NCI-H446 (cell line): ENCODE results near the gene HSDL1.
A peak's percentile ranks its signal among the peaks of the same experiment; 100 is the strongest.

ENCODE experiments used
- DNase-seq, 2 experiments: peaks; one replicate each; lab custom pipeline; 2025; lab: John Stamatoyannopoulos, UW

HSDL1 gene

DNA sequence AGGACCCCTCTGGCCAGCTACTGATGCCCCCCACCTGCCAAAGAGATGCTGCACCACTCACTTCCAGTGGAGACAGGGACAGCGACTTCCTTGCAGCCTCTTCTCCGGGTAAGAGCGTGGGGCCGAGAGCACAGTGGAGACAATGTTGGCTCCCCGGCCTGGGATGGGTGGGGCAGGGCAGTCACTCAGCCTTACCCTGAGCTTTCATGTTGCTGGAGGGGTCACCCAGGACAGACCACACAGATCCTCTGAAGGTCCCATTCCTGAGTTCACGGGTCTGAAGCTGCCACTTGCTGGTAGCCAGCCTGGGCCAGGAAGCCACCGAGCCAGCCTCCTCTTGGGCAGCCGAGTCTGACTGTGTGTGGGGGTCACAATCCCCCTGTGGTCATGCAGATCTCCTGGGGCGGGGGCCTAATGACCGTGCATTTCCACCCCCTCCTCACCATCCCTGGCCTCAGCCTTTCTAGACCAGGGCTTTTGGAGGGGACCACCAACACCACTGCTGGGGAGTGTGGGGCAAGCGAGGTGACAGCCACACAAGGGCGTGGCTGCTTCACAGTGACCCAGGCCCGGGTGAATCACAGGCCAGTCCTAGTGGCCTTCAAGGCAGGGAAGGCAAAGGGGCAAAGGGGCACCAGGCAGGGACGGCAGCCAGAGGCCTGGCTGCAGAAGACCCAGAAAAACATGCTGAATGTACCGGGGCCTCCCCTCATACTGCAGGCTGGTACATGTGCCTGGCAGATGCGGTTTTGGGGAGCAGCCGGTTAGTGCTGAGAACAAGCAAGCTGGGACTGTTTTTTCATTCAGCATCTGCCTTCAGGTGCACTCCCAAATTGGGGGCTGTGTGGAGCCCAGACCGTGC is 31.4 kb upstream of the HSDL1 start:
- no peak for DNase-seq

DNA sequence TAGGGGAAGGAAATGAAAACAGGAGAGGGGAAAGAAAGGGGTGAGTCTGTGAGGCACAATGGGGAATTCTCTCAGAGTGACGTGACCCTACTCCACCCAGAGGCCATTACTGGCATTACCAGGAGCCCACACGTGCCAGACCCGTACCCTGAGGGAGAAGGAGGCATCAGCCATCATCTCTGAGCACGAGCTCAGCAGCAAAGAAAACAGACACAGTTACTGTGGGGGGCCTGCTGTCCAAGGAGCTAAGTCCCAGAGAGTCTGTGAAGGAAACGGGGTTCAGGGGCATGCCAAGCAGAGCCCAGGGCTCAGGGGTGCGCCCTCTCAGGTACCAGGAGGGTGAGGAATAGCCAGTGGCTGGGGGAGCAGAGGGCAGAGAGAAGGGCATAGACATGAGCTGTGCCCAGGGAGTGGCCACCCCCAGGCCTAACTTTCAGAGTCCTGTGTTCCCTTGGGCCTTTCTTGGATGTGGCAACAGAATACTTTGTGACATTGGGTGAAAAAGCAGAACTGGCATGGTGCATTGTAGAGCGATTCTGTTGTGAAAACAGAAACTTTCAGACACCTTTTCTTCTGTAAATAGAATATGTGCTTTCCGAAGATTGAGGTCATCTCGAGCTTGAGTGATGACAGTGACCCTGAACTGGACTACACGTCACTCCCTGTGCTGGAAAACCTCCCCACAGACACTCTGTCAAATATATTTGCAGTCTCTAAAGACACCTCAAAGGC is 30.5 kb upstream of the HSDL1 start:
- DNase-seq = peak; percentile 11 to 46

DNA sequence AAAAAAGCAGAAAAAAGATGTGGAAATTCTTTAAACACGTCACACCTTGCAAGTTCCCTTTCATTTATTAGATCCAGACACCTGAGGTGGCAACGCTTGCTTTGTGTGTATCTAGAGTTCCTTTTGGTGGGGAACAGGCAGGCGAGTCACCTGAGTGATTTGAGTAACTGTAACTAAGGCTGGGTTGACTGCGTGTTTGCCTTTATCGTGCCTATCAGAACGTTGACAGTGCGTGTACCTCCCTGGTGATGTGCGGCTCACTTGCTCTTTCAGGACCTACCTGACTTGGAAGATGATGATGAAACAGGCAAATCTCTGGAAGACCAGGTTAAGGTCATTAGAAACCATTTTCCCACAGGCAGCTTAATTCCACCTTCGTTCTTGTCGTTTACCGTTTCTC is 29.4 kb upstream of the HSDL1 start:
- DNase-seq = no peak

GRCh38 chr16:84169765-84170310 is 24.9 kb upstream of the HSDL1 start:
- no peak for DNase-seq

GRCh38 chr16:84166796-84167695 is 22.1 kb upstream of the HSDL1 start:
- no peak for DNase-seq

DNA sequence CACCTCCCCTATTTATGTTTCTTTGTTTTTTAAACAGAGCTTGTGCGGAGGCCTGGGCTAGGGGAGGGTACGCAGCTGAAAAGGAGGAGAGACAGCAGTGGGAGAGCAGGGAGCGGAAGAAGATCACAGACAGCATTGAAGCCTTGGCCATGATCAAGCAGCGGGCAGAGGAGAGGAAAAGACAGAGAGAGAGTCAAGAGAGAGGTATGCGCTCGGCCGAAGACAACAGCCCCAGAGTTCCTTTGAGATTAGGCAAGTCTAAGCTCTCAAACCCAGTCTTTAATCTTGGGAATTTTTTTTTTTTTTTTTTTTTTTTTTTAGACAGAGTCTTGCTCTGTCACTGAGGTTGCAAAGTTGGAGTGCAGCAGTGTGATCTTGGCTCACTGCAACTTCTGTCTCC is 20.8 kb upstream of the HSDL1 start:
- no peak for DNase-seq

DNA sequence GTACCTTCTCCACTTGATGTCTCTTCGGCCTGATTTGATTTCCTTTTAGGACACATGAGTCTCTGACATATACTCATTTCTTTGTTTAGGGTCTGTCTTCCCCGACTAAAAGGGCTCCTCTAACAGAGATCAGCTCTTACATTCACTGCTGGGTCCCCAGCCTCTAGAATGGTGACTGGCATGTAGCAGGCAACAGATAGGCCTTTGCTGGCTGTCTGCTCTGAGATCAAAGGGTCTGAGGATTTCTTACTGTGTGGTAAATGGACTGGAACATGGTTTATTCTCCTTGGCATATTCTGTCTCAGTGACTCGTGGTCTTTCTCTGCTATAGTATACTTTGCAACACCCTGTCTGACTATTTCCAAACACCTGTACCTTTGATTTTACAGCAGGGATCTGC is 16.8 kb upstream of the HSDL1 start:
- DNase-seq = no peak

- no peak for DNase-seq
These were observed 16.1 kb upstream of the HSDL1 start for GRCh38 chr16:84161037-84161436.

DNA sequence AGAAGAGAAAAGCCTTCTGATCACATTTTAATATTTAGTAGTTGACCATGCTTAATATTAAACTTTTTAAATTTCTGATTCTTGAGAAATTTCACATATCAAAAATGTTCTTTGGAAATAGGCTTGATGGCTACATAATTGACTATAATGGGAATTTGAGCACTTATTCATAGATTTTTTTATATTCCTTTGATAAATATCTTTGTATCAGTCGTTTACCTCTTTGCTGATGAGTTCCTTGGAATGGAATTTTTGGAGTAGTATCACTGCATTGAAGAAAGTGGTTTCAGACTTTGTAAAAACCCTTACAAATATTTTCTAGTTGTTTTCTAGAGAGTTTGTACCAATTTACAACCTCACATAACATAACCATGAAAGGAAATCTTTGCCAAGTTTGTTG is 14.8 kb upstream of the HSDL1 start:
- no peak for DNase-seq

GRCh38 chr16:84159007-84159406 is 14.0 kb upstream of the HSDL1 start:
- DNase-seq = no peak

DNA sequence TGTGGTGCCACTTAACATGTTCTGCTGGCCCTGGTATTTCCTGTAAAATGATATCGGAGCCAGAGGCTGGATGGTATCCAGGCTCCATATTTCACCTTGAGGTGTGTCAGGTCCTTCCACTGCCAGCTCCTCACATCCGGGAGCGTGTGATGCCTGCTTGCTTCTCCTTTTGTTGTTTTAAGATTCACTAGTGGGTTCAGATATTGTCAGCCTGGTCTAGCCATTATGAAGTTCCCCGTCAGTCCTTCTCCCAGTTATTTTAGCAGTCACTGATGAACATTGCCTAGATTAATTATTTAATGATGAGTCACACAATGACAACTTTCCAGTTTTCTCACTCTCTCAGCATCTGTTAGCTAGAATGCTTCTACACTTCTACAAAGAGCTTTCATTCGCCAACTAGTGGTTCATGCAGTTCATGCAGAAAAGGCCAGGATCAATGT is 11.4 kb upstream of the HSDL1 start:
- no peak for DNase-seq

GRCh38 chr16:84155771-84156170 is 10.8 kb upstream of the HSDL1 start:
- DNase-seq = no peak

GRCh38 chr16:84155226-84155625 is 10.2 kb upstream of the HSDL1 start:
- DNase-seq = no peak

- DNase-seq = no peak
These were observed 8.8 kb upstream of the HSDL1 start for GRCh38 chr16:84153660-84154214.

DNA sequence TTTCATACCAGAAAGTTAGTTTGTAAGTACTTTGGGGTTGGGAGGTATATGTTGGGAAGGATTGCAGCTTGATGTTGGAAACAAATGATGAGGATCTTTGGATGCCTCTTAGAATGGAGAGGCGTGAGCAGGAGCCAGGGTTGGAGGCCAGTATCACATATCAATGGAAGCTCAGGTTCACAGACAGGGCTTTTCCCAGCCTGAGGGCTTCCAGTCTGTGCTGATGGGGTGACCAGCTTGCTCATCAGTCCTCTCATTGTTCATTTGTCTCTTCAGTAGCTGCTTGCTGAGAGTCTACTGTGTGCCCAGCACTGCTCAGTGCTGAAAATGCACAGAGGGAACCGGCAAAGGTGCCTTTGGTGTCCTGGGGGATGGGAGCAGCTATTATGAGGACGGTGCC is 5.9 kb upstream of the HSDL1 start:
- no peak for DNase-seq

- DNase-seq = no peak
These were observed 643 bp downstream of the HSDL1 start for GRCh38 chr16:84144209-84144858.

- no peak for DNase-seq
These were observed 1.2 kb downstream of the HSDL1 start for GRCh38 chr16:84143784-84144199.

DNA sequence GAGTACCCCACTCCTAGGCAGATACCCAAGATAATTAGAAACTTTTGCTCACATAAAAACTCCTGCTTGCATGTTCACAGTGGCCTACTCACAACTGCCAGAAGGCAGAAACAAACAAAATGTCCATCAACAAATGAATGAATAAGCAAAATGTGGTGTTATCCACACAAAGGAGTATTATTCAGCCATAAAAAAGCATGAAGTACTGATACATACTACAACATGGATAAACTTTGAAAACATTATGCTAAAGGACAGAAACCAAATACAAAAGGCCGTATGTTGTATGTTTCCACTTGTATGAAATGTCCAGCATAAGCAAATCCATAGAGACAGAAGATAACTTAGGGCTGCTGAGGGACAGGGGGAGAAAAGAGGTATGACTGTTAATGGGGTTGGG is 1.9 kb downstream of the HSDL1 start:
- DNase-seq = no peak

GRCh38 chr16:84141143-84141670 is 3.8 kb downstream of the HSDL1 start:
- DNase-seq = no peak

- DNase-seq = no peak
These were observed 5.2 kb downstream of the HSDL1 start for GRCh38 chr16:84139628-84140258.
